GM18508 (cell line): Measurements from ENCODE around the gene HPS4.
"Not testable (repeated sequence)": the region's sequence is repeated elsewhere in the genome, so short reads cannot be mapped to it uniquely, and the experiment has no call there.

ENCODE experiments used
- ATAC-seq: cut with Tn5 transposase; IDR thresholded peaks from one replicate; pipeline ENCODE4 v1.9.1; 2021; ENCODE audit warnings: moderate number of reproducible peaks; ENCODE audit not compliant: insufficient read depth, unreplicated experiment

The HPS4 gene

DNA sequence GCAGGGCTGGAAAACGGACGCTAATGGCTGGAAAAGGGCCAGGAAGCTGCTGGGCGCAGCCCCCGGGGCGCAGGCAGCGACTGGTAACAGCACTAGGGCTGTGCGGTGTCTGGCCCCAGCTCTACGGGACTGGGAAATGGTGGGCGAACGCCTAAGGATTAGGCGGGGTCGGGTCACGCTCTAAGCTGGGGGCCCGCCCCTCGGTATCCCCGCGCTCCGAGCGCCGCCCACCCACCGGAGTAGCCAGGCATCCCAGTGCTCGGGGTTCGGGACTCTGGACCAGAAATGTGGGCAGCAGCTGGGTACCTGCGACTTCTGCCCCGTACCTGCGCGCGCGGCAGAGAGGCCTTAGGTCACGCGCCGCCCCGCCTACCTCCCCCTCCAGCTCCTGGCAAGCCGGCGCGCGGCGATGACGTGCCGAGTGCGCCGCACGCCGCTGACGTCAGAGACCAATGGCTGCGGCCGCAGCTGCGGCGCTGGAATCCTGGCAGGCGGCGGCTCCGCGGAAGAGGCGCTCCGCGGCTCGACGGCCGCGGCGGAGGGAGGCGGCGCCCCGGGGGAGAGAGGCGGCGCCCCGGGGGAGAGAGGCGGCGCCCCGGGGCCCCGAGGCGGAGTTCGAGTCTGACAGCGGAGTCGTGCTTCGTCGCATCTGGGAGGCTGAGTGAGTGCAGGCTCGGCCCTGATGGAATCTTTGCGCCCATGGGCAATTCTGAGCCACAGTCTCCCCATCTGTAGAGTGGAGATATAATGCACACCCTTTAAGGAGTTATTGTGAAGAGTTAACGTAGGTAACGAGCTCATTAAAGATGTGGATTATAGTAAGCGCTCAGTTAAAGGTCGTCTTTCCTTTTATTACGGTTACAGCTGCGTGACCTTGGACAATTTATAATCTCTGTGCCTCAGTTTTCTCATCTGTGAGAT lies at the start of gene HPS4, which contains the start of gene SRRD:
Gene HPS4 (minus strand): TSS at position 345 of the 921 bp plus-strand sequence. CDS start 2,021 bp downstream, outside the sequence.
Gene SRRD (plus strand): TSS at position 439 of the 921 bp plus-strand sequence. CDS start 14 bp downstream, at position 453.
- no peak for ATAC-seq

GRCh38 chr22:26529345-26529744 lies 45.8 kb upstream of the HPS4 start:
- no peak for ATAC-seq

DNA sequence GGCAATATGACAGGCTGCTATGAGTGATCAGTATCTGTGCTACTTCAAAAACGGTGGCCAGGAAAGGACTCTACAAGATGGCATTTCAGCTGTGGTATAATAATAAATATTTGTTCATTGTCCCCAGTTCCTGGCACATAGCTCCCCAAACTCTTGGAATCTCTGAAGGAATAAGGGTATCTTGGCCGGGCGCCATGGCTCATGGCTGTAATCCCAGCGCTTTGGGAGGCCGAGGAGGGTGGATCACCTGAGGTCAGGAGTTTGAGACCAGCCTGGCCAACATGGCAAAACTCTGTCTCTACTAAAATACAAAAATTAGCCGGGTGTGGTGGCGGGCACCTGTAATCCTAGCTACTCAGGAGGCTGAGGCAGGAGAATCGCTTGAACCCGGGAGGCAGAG lies 44.9 kb upstream of the HPS4 start:
- ATAC-seq = not testable (repeated sequence)

- no peak for ATAC-seq
Observed at GRCh38 chr22:26527574-26528465, 44.2 kb upstream of the HPS4 start.

DNA sequence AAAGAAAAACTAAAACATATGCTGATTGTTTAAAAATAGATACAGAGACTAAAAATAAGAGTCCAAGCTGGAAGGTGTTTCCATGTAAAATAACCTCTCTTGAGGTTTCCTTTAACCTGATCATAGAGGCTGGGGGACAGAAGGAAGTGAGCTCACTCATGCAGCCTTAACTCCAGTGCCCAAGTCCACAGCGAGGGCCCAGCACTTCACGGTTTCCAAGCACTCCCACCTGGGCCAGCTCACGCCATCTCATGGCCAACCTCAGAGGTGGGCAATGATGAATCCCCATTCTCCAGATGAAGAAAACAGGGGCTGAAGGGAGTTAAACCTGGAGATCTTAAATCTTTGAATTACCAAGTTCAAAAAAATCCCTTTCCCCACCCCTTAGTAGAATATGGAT lies 43.6 kb upstream of the HPS4 start:
- no peak for ATAC-seq

DNA sequence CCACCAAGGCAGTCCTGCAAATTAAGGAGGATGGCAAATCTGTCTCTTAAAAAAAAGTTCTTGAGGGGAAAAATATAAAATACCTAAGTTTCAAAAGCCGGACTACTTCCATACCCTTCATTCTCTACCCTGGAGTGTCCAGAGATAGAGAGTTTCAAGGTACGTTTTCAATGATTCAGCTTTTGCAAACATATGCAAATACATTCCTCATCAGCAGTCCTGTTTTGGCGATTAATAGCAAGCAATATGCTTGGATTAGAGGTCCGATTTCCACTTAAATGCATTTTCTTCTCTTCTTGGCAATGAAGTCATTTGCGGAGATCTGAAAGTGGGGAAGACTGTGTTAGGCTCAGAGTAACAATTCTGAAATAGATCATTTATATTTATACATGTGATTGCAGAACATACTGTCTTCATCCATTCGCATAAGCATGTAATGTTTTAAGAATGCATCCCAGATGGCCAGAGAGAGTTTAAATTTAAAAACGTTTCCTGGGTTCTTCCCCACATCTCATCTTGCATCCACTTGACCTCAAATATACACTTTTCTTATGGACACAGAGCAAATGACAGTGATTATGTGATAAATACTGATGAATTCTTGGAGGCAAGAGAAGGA lies 42.5 kb upstream of the HPS4 start:
- no peak for ATAC-seq

GRCh38 chr22:26524870-26525269 lies 41.3 kb upstream of the HPS4 start:
- ATAC-seq = no peak

DNA sequence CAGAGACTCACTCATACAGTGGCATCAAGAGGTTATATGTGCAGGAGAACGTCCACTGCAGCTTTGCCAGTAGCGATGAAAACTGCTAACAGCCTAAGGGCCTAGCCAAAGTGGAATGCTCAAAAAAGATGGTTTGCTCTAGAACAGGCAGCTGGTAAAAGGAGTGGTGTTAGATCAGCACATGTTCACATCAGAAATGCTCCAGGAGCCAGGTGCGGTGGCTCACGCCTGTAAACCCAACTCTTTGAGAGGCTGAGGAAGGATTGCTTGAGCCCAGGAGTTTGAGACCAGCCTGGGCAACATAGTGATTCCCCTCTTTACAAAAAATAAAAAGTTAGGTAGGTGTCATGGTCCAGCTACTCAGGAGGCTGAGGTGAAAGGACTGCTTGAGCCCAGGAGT lies 39.0 kb upstream of the HPS4 start:
- no peak for ATAC-seq

DNA sequence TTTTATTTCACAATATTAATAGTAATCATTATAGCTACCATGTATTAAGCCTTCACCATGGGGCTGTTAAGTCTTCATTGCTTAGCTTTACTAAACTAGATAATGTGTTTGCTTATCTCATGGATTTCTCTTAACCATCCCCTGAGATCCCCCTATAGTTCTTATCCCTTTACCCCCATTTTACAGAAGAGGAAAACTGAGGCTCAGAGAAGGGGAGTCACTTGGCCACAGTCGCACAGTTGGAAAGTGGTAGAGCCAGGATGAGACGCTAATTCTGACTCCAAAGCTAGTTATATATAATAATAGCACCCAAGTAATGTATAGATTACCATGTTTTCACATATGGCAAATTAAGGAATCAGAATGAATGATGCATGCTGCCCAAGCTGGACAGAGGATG lies 38.4 kb upstream of the HPS4 start:
- ATAC-seq = no peak

DNA sequence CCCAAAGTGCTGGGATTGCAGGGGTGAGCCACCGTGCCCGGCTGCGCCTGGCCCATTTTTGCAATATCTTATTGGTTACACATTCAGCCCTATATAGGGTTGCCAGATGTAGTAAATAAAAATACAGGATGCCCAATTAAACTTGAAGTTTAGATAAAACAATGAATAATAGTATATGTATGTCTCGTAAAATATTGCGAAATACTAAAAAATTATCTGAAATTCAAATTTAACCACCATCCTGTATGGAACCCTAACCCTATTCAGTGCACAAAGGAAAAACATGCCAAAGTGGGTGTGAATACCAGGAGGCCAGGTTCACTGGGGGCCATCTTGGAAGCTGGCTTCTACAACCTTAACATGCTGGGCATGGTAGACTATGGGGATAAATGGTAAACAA lies 33.8 kb upstream of the HPS4 start:
- ATAC-seq = no peak

DNA sequence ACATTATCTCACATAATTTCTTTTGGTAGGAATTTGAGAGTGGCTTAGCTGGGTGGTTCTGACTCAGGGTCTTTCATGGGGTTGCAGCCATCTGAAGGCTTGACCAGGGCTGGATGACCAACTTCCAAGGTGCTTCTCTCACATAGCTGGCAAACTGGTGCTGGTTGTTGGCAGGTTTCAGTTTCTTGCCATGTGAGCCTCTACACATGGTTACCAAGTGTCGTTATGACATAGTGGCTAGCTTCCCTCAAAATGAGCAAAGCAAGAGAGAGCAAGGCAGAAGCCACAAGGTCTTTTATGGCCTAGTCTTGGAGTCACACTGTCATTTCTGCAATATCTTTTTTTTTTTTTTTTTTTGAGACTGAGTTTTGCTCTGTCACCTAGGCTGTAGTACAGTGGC lies 32.9 kb upstream of the HPS4 start:
- ATAC-seq = no peak

- ATAC-seq = no peak
Observed at GRCh38 chr22:26515931-26516330, 32.3 kb upstream of the HPS4 start.

- no peak for ATAC-seq
Observed at GRCh38 chr22:26514419-26515161, 31.0 kb upstream of the HPS4 start.

DNA sequence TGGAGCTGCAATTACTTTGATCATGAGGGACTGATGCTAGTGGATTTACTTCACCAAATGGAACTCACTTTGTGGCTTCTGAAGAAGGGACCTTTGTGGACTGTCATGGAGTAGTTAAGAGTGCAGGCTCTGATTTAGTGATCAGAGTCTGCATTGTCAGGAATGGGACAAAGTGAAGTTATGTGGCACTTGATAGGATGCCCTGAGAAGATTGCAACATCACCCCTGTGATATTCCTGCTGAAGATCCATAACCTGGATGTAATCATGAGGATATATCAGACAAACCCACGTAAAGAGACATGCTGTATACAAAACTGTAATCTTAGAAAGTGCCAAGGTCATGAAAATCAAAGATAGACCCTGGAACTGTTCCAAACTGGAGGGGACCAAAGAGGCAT lies 30.3 kb upstream of the HPS4 start:
- no peak for ATAC-seq

GRCh38 chr22:26512149-26512793 lies 28.7 kb upstream of the HPS4 start, which contains the start of gene TFIP11:
Gene TFIP11 (minus strand): TSS chr22:26512473. CDS start chr22:26510272, 2,201 bp downstream.
- ATAC-seq = no peak

- ATAC-seq = no peak
Observed at GRCh38 chr22:26508148-26508547, 24.6 kb upstream of the HPS4 start.

DNA sequence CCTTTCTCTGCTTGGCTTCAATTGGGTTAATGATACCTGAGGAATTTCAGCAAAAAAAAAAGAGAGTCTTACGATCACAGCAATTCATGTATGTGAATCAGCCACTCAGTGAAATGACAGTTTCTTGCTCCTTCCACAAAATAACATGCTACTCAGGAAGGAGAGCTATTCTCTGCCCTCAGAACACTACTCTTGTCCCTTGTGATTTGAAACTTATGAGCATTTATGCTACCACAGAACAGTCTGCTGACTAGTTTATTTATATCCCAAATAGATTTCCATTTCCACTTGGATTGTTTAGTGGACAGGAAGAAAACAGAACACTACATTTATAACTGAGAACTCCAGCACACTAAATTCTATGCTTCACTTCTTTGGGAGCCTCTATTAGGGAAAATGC lies 20.2 kb upstream of the HPS4 start:
- ATAC-seq = no peak

DNA sequence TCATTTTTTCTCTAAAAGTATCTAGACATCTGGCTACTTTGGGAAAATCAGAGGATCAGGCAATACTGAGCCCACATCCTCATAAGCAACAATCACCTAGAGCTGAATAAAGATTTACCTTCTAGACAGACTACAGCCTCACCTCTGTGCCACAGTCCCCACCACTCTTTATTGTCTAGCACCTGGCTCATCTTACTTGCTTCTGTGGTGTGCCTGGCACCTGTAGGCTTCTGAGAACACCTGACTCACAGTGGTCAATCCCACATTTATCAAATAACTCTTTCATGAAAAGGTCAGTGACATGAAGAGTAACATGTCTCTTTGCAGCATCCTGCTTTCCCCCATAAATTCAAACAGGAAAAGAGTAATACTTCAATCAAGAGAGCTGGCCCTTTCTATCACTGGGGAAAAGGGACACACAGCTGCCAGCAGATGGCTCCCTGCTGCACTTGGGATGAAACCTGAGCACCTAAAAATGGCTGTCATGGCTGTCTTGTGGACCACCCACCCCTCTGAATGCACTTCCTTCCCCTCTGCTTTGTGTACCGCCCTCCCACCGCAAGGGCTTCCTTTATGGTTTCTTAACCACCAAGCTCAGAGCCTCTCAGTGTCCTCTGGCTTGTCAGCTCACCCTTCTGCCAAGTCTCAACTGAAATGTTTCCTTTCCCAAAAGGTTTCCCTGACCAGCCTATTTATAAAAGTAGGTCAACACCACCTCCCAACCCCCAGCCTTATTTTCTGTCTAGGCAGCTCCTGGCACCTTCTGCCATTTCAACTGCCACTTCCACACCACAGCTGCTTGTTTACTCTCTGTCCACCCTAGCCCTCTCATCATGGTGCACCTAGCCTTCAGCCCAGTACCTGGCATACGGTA lies 19.3 kb upstream of the HPS4 start:
- no peak for ATAC-seq
